ENCODE results near the gene FNDC10. TPM values are rescaled to one million over a fixed set of nuclear protein-coding genes. Genes with fewer than 3 reads are reported as not detected.

FNDC10 gene
- total RNA-seq, 2 donors from 2014 or later, result 0.18 to 2.9 TPM

GRCh38 chr1:1609822-1610485 lies 10.0 kb upstream of the FNDC10 start:
- H3K36me3 Mint-ChIP-seq, result peaks cover 6 to 16% of the 10 kb centered on the region in 2 donors
- ATAC-seq (no peak), DNase-seq (ENCODE audit: low spot score in 2 of 2) (no peak)
- no peaks in the 10 kb centered on the region for H3K9me3 Mint-ChIP-seq
- no peak overlapping the region for H3K27ac Mint-ChIP-seq

- H3K27ac Mint-ChIP-seq, result no peak overlapping the region
These were observed 6.3 kb upstream of the FNDC10 start for GRCh38 chr1:1606232-1606631.

GRCh38 chr1:1605724-1606123 lies 5.8 kb upstream of the FNDC10 start:
- DNase-seq (ENCODE audit: low spot score in 2 of 2) (no peak), ATAC-seq (no peak)
- H3K36me3 Mint-ChIP-seq, result no peaks in the 10 kb centered on the region
- H3K27ac Mint-ChIP-seq, result no peak overlapping the region
- H3K9me3 Mint-ChIP-seq, result no peaks in the 10 kb centered on the region

More at GRCh38 chr1:1606232-1606631, 6.3 kb upstream of the FNDC10 start:
- H3K9me3 Mint-ChIP-seq, result no peaks in the 10 kb centered on the region
- ATAC-seq, result no peak
- H3K36me3 Mint-ChIP-seq, result no peaks in the 10 kb centered on the region
- DNase-seq (ENCODE audit: low spot score in 2 of 2), result no peak

GRCh38 chr1:1605034-1605591 lies 5.2 kb upstream of the FNDC10 start:
- no peak for DNase-seq (ENCODE audit: low spot score in 2 of 2)
- Mint-ChIP-seq H3K9me3 (no peaks in the 10 kb centered on the region), H3K27ac (peak overlapping the region in 1 of 2 donors; percentile 55), H3K36me3 (no peaks in the 10 kb centered on the region)
- ATAC-seq, result no peak

GRCh38 chr1:1604374-1605033 lies 4.6 kb upstream of the FNDC10 start:
- peak overlapping the region in 1 of 2 donors; percentile 55 for H3K27ac Mint-ChIP-seq
- H3K9me3 Mint-ChIP-seq, result no peaks in the 10 kb centered on the region
- ATAC-seq, result no peak
- H3K36me3 Mint-ChIP-seq, result no peaks in the 10 kb centered on the region
- no peak for DNase-seq (ENCODE audit: low spot score in 2 of 2)

- DNase-seq (ENCODE audit: low spot score in 2 of 2) (no peak), ATAC-seq (no peak)
- H3K27ac Mint-ChIP-seq, result no peak overlapping the region
These were observed 3.9 kb upstream of the FNDC10 start for GRCh38 chr1:1603671-1604373.

GRCh38 chr1:1602968-1603506 lies 3.1 kb upstream of the FNDC10 start:
- peaks cover 5 to 6% of the 10 kb centered on the region in 2 donors for H3K36me3 Mint-ChIP-seq
- DNase-seq (ENCODE audit: low spot score in 2 of 2) (no peak), ATAC-seq (no peak)
- no peaks in the 10 kb centered on the region for H3K9me3 Mint-ChIP-seq
- H3K27ac Mint-ChIP-seq, result no peak overlapping the region

More at GRCh38 chr1:1603671-1604373, 3.9 kb upstream of the FNDC10 start:
- peaks cover 2 to 3% of the 10 kb centered on the region in 2 donors for H3K36me3 Mint-ChIP-seq
- H3K9me3 Mint-ChIP-seq, result no peaks in the 10 kb centered on the region

GRCh38 chr1:1602304-1602967 lies 2.5 kb upstream of the FNDC10 start:
- Mint-ChIP-seq H3K27ac (no peak overlapping the region), H3K9me3 (no peaks in the 10 kb centered on the region), H3K36me3 (peaks cover 5 to 6% of the 10 kb centered on the region in 2 donors)
- no peak for ATAC-seq
- DNase-seq (ENCODE audit: low spot score in 2 of 2), result no peak

- Mint-ChIP-seq H3K9me3 (no peaks in the 10 kb centered on the region), H3K36me3 (peaks cover 5 to 6% of the 10 kb centered on the region in 2 donors), H3K27ac (no peak overlapping the region)
- ATAC-seq (no peak), DNase-seq (ENCODE audit: low spot score in 2 of 2) (no peak)
These were observed 1.8 kb upstream of the FNDC10 start for GRCh38 chr1:1601564-1602303.

- ATAC-seq (no peak), DNase-seq (ENCODE audit: low spot score in 2 of 2) (no peak)
- Mint-ChIP-seq H3K27ac (no peak overlapping the region), H3K36me3 (peaks cover 5 to 6% of the 10 kb centered on the region in 2 donors), H3K9me3 (no peaks in the 10 kb centered on the region)
These were observed 1.1 kb upstream of the FNDC10 start for GRCh38 chr1:1600861-1601563.

GRCh38 chr1:1599030-1599934 lies 653 bp downstream of the FNDC10 start:
- DNase-seq (ENCODE audit: low spot score in 2 of 2) (no peak), ATAC-seq (peak; percentile 64 to 68)
- no peak overlapping the region for H3K27ac Mint-ChIP-seq
- H3K36me3 Mint-ChIP-seq, result peaks cover 5 to 6% of the 10 kb centered on the region in 2 donors
- no peaks in the 10 kb centered on the region for H3K9me3 Mint-ChIP-seq

GRCh38 chr1:1598720-1599029 lies 1.3 kb downstream of the FNDC10 start:
- Mint-ChIP-seq H3K27ac (no peak overlapping the region), H3K36me3 (peaks cover 5 to 6% of the 10 kb centered on the region in 2 donors)
- ATAC-seq, result no peak

GRCh38 chr1:1598051-1598719 lies 1.8 kb downstream of the FNDC10 start:
- ATAC-seq (no peak), DNase-seq (ENCODE audit: low spot score in 2 of 2) (no peak)
- Mint-ChIP-seq H3K9me3 (no peaks in the 10 kb centered on the region), H3K27ac (no peak overlapping the region), H3K36me3 (peaks cover 5 to 6% of the 10 kb centered on the region in 2 donors)

More at GRCh38 chr1:1598720-1599029, 1.3 kb downstream of the FNDC10 start:
- DNase-seq (ENCODE audit: low spot score in 2 of 2), result no peak
- no peaks in the 10 kb centered on the region for H3K9me3 Mint-ChIP-seq

- DNase-seq (ENCODE audit: low spot score in 2 of 2), result no peak
- peak in 1 of 2 donors; percentile 45 for ATAC-seq
- Mint-ChIP-seq H3K27ac (no peak overlapping the region), H3K36me3 (peaks cover 5 to 6% of the 10 kb centered on the region in 2 donors), H3K9me3 (no peaks in the 10 kb centered on the region)
These were observed 2.5 kb downstream of the FNDC10 start for GRCh38 chr1:1597275-1597930.

All from activated naive CD4-positive, alpha-beta T cell treated with anti-CD3 and anti-CD28 coated beads, Interleukin-2, amount 50 U/mL, for 72 hours (primary cell).